ENCODE results near the gene BIRC2.

BIRC2 gene

GRCh38 chr11:102402548-102402947 is 55.5 kb downstream of the BIRC2 start:
- no peak for DNase-seq (ENCODE audit: low spot score)

GRCh38 chr11:102405501-102405900 is 58.5 kb downstream of the BIRC2 start:
- DNase-seq (ENCODE audit: low spot score), result no peak

DNA sequence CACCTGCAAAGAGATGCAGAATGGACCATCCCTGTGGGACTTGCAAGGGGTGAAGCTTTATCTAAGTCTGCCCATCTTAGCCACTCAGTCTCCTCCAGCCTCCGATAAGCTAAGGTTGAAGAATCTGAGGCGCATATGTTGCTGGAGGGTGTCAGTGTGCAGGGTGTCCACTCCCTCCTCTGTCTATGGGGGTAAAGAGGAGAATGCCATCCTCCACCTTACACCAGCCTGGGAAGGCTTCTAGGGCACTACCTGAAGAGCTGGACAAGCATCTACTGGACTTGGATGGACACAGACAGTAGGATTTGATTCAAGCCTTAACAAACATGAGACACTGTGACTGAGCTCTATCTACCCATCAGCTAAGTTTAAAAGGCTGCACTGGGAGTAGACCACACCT is 59.1 kb downstream of the BIRC2 start:
- no peak for DNase-seq (ENCODE audit: low spot score)

DNA sequence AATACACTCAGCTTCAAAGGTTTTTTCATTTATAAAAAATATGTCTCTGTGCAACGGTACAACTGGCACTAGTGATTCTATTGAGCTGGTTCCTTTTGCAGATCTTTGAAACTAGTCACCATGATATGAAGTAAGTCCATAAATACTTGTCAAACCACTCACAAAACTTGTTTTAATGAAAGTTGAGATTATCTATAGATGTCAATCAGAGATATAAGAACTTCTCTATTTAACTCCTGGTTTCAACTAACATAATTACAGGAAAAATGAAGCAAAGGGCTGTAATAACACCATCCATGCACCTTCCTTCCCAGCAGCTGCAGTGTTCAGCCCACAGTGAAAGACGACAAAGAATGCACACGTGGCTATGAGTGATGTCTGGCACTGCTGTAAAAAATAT is 60.9 kb downstream of the BIRC2 start:
- no peak for DNase-seq (ENCODE audit: low spot score)

DNA sequence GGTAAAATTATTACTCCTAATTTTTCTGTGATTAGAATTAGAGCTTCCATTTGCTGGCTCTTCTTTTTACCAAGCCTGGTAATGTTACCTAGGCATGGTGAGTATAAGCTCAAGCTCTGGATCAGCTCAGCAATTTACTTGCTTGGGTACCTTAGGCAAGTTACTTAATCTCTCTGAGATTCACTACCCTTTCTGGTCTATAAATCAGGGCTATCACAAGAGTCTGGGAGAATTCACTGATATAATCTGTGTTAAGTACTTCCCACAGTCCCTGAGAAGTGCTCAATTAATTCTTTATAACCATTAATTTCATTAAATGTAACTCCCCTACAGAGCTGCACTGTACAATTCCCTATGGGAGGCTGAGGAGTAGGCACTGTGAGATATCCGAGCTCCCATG is 61.3 kb downstream of the BIRC2 start:
- no peak for DNase-seq (ENCODE audit: low spot score)

DNA sequence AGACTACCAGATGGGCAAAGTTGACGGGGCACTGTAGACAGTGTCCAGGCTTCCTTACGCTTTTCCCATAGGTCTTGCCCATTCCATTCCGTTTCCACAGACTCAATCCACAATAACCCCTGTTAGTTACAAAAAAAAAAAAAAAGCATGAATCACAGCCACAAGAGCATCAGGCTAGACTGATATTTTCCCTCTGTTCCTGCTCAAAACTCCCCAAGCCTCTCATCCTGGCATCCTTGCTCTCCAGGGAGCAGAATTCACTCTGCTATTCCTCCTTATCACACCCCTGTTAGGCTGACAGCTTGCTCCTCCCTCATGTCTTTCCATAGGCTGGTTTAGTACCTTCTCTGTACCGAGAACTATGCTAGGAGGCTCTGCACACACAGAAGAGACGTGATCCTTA is 63.4 kb downstream of the BIRC2 start:
- DNase-seq (ENCODE audit: low spot score), result no peak

- no peak for DNase-seq (ENCODE audit: low spot score)
These were observed 64.1 kb downstream of the BIRC2 start for GRCh38 chr11:102411142-102411541.

DNA sequence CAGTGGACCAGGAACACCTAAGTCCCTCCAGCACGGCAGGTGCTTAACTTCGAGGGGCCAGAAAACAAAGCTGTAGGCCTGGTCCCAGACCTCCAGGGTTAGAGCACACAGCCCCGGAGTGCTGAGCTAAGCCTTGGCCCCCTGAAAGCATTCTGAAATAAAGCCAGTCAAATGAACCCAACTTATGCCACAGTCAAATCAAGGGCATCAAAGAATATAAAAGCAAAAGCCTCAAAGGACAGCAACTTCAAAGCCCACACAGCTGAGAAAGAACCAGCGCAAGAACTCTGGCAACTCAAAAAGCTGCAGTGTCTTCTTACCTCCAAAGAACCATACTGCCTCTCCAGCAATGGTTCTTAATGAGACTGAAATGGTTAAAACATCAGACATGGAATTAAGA is 66.5 kb downstream of the BIRC2 start:
- no peak for DNase-seq (ENCODE audit: low spot score)

DNA sequence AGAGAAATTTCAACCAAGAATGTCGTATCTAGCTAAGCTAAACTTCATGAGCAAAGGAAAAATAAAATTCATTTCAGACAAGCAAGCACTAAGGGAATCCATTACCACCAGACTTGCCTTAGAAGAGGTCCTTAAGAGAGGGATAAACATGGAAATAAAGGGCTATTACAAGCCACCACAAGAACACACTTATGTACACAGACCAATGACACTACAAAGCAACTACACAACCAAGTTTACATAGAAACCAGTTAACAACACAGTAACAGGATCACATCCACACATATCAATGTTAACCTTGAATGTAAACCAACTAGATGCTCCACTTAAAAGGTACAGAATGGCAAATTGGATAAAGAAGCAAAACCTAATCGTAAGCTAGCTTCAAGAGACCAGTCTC is 67.5 kb downstream of the BIRC2 start:
- no peak for DNase-seq (ENCODE audit: low spot score)

DNA sequence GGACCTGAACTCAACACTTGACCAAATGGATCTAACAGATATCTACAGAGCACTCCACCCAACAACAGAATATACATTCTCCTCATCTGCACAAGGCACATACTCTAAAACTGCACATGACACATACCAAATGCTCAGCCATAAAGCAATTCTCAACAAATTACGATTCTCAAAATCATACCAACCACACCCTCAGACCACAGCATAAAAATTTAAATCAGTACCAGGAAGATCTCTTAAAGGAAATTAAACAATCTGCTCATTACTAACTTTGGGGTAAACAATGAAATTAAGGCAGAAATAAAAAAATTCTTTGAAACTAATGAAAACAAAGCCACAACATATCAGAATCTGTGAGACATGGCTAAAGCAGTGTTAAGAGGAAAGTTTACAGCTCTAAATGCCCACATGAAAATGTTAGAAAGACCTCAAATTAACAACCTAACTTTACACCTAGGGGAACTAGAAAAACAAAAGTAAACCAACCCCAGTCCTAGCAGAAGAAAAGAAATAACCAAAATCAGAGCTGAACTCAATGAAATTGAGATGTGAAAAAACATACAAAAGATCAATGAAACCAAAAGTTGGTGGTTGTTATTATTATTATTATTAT is 68.4 kb downstream of the BIRC2 start:
- no peak for DNase-seq (ENCODE audit: low spot score)

GRCh38 chr11:102416976-102417375 is 70.0 kb downstream of the BIRC2 start:
- DNase-seq (ENCODE audit: low spot score), result no peak

- no peak for DNase-seq (ENCODE audit: low spot score)
These were observed 72.2 kb downstream of the BIRC2 start for GRCh38 chr11:102419181-102419580.

- DNase-seq (ENCODE audit: low spot score), result no peak
These were observed 73.5 kb downstream of the BIRC2 start for GRCh38 chr11:102420547-102420946.

DNA sequence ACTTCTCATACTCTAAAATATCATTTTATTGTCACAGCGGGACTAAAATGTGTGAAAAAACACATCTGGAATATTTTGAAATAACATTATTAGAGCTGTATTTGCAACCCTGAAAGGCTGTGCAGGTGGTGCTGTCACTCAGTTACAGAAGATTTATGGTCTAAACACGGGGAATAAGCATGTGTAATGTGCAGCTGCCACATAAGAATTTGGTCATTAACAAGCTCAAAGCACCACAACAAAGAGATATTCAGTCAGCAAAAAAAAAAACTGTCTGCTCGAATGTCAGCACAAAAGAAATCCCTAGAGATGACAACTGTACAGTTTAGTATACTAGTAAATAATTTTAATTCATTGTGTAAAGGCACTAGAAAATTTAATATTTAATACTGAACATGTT is 74.2 kb downstream of the BIRC2 start:
- peak; percentile 78 for DNase-seq (ENCODE audit: low spot score)

DNA sequence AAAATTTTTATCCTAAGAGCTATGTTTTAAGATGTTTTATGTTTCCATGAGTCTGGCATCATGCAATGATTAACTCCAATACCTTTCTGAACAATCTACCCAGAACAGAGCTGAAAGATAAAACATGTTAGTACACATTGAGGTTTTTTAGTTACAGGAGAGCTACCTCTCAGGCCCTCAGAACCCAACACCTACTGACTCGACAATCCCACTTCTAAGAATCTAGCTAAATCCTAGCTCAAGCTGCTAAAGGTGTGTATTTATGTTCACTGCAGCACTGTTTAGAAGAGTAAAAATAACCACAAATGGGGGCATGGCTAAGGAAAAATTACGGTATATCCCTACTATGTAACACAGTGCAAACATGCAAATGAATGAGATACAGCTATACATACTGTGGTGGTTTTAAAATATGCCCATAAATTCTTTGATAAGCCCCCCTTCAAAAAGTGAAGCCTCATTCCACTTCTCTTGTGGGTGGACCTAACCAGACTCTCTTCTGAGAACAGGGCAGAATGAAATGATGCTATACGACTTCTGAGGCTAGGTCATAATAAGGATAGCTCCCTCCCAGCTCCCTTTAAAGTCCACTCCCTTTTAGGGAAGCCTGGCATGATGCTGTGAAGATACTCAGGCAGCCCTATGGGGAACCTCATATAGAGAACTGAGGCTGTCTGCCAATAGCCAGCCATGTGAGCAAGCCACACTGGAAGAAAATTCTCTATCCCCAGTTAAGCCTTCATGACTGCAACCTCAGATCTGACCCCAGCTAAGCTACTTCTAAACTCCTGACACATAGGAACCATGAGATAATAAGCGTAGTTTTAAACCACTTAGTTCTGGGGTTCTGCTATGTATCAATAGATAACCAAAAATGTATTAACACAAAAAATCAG is 76.1 kb downstream of the BIRC2 start:
- DNase-seq (ENCODE audit: low spot score), result peak; percentile 53

DNA sequence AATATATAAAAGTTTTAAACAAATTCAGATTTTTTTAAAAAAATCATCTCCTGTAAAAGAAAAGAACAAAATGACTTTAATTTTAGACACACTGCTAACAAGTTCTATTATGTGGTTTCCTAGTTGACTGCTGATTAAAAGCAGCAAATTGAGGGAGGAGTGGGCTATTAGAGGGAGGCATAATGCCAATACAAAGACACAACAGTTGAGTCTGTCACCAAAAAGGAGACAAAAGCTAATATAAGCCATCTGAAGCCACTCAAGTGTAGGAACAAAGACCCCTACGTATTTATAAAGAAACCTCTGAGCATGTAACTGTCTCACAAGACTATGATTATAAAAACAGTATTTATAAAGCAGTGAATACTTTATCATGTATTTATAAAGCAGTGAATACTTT is 76.9 kb downstream of the BIRC2 start:
- DNase-seq (ENCODE audit: low spot score), result no peak

DNA sequence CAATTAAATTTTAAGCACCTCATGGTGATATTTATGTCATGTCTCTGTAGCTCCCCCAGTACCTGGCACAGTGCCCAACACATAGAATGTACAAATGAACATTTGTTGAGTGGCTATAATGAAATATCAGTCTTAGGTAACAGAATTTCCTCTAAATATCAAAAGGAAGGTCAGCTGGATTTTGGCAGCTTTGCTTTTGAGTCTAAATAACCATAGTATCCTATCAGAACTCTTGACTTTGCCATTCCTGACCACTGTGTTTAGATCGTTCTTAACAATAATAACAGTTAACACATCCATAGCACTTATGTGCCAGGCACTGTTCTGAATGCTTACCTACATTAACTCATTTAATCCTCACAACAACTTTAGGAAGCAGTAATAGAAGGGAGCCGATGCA is 79.0 kb downstream of the BIRC2 start:
- no peak for DNase-seq (ENCODE audit: low spot score)

DNA sequence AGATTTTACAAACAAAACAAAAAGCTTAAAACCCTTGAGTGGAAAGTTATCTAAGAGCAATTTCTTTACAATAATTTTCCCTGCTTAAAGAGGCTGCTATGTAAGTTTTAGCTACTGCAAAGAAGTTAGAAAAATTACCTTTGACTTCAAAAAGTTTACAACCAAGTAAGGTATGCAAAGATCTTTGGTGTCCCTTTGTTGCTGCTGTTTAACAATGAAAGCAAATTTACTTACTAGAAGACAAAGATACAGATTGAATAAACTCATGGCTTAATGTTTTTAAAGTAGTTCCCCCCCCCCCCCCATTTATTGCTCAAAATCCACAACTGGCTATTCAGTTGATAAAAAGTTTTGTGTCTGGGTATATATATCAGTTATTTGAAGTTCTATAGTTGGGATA is 79.6 kb downstream of the BIRC2 start:
- no peak for DNase-seq (ENCODE audit: low spot score)

- DNase-seq (ENCODE audit: low spot score), result peak; percentile 62
These were observed 80.1 kb downstream of the BIRC2 start for GRCh38 chr11:102427068-102427467.
